ENCODE measurements around the gene EFHD2. TPM values are rescaled to one million over a fixed set of nuclear protein-coding genes. Genes with fewer than 3 reads are reported as not detected.
"Not testable (repeated sequence)": the region's sequence is repeated elsewhere in the genome, so short reads cannot be mapped to it uniquely, and the experiment has no call there.

EFHD2 gene
- polyA plus RNA-seq, 1 experiment, result 30.4 TPM

DNA sequence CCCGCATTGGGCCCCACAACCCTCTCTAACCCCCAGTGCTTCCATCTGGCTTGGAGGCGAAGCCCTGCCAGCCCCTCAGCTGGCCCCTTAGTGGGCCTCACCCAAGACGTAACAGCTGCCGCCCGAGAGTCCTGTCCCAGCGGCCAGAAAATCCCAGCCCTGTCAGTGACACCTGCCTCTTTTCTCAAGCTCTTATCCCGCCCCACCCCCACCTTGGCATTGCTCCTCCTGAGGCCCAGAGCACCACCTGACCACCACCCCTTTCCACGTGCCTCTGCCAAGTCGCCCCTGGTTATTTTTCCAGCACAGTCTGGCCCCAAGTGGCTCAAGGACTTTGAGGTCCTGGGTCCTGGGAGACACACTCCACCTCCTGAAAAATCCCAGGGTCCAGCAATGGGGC lies 22.6 kb downstream of the EFHD2 start:
- TF ChIP-seq, protein P1, sequence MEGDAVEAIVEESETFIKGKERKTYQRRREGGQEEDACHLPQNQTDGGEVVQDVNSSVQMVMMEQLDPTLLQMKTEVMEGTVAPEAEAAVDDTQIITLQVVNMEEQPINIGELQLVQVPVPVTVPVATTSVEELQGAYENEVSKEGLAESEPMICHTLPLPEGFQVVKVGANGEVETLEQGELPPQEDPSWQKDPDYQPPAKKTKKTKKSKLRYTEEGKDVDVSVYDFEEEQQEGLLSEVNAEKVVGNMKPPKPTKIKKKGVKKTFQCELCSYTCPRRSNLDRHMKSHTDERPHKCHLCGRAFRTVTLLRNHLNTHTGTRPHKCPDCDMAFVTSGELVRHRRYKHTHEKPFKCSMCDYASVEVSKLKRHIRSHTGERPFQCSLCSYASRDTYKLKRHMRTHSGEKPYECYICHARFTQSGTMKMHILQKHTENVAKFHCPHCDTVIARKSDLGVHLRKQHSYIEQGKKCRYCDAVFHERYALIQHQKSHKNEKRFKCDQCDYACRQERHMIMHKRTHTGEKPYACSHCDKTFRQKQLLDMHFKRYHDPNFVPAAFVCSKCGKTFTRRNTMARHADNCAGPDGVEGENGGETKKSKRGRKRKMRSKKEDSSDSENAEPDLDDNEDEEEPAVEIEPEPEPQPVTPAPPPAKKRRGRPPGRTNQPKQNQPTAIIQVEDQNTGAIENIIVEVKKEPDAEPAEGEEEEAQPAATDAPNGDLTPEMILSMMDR (IDR thresholded peaks at IDR 0.05; ENCODE audit: low read depth, low read length), result no peak

DNA sequence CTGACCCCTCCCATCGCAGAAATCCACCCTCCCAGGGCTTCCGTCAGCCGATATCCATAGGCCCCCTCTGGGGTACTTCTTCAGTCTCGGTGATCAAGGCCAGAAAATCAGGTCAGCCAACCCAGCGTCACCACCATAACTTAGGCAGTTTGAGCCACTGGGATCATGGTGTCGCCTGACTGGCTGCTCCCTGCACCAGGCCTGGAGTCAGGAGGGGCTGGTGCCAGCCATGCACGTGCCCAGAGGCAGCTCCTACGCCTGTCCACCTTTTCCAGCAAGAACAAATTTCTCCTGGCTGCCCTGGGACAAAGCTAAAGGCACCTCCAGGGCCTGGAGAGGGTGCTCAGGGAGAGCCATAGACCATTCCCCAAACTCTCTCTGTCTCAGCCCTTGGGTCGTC lies 23.8 kb downstream of the EFHD2 start:
- ChIA-PET CTCF (interaction anchor here (1.0 to 8.6 kb wide), 2 partner anchors 10 to 110 kb away, joined by 3 to 173 read pairs; no protein-coding TSS in a partner anchor), POLR2A (no interaction called here)
- no peaks in the 10 kb centered on the region; the same call in 1 of the 2 replicates for H3K9me3 ChIP-seq (ENCODE audit: control insufficient read depth, insufficient read depth, low read length)
- H3K27me3 ChIP-seq (ENCODE audit: control insufficient read depth, insufficient read depth, low read length), result no peaks in the 10 kb centered on the region
- TF ChIP-seq, protein P1 (IDR thresholded peaks at IDR 0.05; ENCODE audit: low read depth, low read length), result no peak
- DNase-seq (ENCODE audit: low read depth, low spot score), result no peak
- no peak overlapping the region for H3K4me3 ChIP-seq (ENCODE audit: low read depth, low read length)
- no peak overlapping the region for H3K27ac ChIP-seq (ENCODE audit: low read depth, low read length)

More for the DNA sequence above, 22.6 kb downstream of the EFHD2 start:
- Histone ChIP-seq H3K27me3 (ENCODE audit: control insufficient read depth, insufficient read depth, low read length) (no peaks in the 10 kb centered on the region), H3K9me3 (ENCODE audit: control insufficient read depth, insufficient read depth, low read length) (no peaks in the 10 kb centered on the region; the same call in 1 of the 2 replicates), H3K4me3 (ENCODE audit: low read depth, low read length) (no peak overlapping the region), H3K27ac (ENCODE audit: low read depth, low read length) (peak overlapping the region; percentile 65)
- POLR2A ChIA-PET, result interaction anchor here (1.8 kb wide), 1 partner anchor 109 kb away, joined by 6 read pairs; no protein-coding TSS in a partner anchor
- DNase-seq (ENCODE audit: low read depth, low spot score), result no peak
- CTCF ChIA-PET, result interaction anchor here (0.6 to 8.6 kb wide), 15 partner anchors 9 to 280 kb away, joined by 3 to 173 read pairs (median 10); no protein-coding TSS in a partner anchor

DNA sequence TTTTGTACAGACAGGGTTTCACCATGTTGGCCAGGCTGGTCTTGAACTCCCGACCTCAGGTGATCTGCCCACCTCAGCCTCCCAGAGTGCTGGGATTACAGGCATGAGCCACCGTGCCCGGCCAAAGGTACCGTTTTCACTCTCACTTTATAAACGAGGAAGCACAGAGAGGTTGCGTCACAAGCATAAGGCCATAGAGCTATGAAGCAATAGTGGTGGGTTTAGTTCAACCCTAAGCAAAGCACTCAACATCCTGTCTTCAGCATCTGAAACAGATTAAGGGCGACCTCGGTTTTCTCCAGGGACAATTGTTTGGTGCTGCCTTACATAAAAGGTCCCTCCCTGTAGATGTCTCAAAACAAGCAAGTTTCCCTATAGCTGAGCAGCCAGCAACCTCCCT lies 25.1 kb downstream of the EFHD2 start:
- H3K9me3 ChIP-seq (ENCODE audit: control insufficient read depth, insufficient read depth, low read length); H3K27me3 ChIP-seq (ENCODE audit: control insufficient read depth, insufficient read depth, low read length); H3K4me3 ChIP-seq (ENCODE audit: low read depth, low read length); H3K27ac ChIP-seq (ENCODE audit: low read depth, low read length); DNase-seq (ENCODE audit: low read depth, low spot score); POLR2A ChIA-PET: not testable (repeated sequence)
- CTCF ChIA-PET, result interaction anchor here (1.8 to 8.6 kb wide), 3 partner anchors 111 to 130 kb away, joined by 4 to 173 read pairs (median 10); no protein-coding TSS in a partner anchor

DNA sequence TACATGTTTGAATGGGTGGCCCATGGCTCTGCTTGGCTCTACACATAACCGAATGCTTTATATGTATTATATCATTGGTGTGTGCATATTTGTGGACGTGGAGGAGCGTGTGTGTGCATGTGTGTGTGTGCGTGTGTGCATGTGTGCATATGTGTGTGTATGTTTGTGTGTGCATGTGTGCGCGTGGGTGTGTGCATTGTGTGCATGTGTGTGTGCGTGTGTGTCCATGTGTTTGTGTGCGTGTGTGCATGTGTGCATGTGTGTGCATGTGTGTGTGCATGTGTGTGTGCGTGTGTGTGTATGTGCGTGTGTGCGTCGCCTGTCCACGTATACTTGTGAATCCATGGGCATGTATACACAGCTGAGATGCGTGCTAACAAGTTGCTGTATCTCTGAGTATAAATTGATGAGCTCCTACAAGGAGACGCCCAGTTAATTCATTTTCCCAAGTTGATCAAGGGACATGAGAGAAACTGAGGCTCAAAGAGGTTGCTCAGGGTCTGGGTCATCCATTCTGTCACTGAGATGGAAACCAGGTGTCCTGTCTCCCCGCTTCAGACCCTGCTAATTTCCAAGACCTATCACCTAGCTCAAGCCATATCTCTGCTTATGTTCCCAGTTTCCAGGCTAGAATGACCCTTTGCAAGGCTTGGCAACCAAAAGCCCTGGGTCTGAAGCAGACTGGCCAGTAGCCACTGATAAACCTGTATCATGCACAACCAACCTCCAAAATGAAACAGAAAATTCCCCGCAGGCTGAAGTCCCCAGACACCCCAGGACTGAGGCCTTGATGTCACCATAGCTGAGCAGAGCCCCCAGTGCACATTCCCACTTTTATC lies 25.8 kb downstream of the EFHD2 start:
- CTCF ChIA-PET, result interaction anchor here (1.3 to 1.8 kb wide), 3 partner anchors 9 to 130 kb away, joined by 3 to 10 read pairs (median 4); no protein-coding TSS in a partner anchor
- Histone ChIP-seq H3K27ac (ENCODE audit: low read depth, low read length) (no peak overlapping the region), H3K4me3 (ENCODE audit: low read depth, low read length) (no peak overlapping the region), H3K27me3 (ENCODE audit: control insufficient read depth, insufficient read depth, low read length) (no peaks in the 10 kb centered on the region), H3K9me3 (ENCODE audit: control insufficient read depth, insufficient read depth, low read length) (no peaks in the 10 kb centered on the region)
- TF ChIP-seq, protein P1 (IDR thresholded peaks at IDR 0.05; ENCODE audit: low read depth, low read length), result no peak
- POLR2A ChIA-PET, result no interaction called here
- DNase-seq (ENCODE audit: low read depth, low spot score), result no peak

DNA sequence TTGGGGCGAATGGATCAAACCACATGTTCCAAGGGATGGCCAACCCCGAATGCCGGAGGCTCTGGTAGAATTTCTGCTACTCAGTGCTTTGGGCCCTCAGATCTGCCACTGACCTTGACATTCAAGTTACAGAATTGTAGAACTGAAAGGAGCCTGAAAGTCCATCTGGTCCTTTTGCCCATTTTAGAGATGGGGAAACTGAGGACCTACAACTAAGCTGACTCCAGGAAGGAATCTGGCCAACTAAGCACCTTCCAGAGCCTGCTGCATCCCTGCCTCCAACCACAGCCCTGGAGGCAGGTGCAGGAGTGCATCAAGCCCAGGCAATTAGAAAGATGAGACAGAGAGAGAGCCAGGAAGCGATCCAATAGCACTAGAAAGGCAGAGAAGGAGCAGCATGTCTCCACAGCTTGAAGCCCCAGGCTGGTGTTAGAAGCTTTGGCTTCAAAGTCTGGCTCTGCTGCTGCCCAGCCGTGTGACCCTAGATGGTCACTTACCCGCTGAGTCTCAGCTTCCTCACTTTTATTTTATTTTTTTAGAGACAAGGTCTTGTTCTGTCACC lies 27.3 kb downstream of the EFHD2 start:
- H3K9me3 ChIP-seq (ENCODE audit: control insufficient read depth, insufficient read depth, low read length), result no peaks in the 10 kb centered on the region
- CTCF ChIA-PET, result interaction anchor here (1.3 to 1.5 kb wide), 2 partner anchors 8 to 113 kb away, joined by 3 to 8 read pairs; no protein-coding TSS in a partner anchor

More for the DNA sequence above, 27.3 kb downstream of the EFHD2 start:
- POLR2A ChIA-PET, result no interaction called here
- TF ChIP-seq, protein P1 (IDR thresholded peaks at IDR 0.05; ENCODE audit: low read depth, low read length), result no peak
- no peak for DNase-seq (ENCODE audit: low read depth, low spot score)
- Histone ChIP-seq H3K27ac (ENCODE audit: low read depth, low read length) (no peak overlapping the region), H3K27me3 (ENCODE audit: control insufficient read depth, insufficient read depth, low read length) (no peaks in the 10 kb centered on the region), H3K4me3 (ENCODE audit: low read depth, low read length) (no peak overlapping the region)
